Activated T-cell treated with anti-CD3 and anti-CD28 coated beads for 48 hours (primary cell): ENCODE results near the gene HNRNPL.
A peak's percentile ranks its signal among the peaks of the same experiment; 100 is the strongest.
"Not testable (repeated sequence)": the region's sequence is repeated elsewhere in the genome, so short reads cannot be mapped to it uniquely, and the experiment has no call there.

ENCODE experiments used
- DNase-seq: peaks from one replicate; pipeline ENCODE4 v3.0.0-alpha.2; 2020; ENCODE audit warnings: low read depth

HNRNPL gene

DNA sequence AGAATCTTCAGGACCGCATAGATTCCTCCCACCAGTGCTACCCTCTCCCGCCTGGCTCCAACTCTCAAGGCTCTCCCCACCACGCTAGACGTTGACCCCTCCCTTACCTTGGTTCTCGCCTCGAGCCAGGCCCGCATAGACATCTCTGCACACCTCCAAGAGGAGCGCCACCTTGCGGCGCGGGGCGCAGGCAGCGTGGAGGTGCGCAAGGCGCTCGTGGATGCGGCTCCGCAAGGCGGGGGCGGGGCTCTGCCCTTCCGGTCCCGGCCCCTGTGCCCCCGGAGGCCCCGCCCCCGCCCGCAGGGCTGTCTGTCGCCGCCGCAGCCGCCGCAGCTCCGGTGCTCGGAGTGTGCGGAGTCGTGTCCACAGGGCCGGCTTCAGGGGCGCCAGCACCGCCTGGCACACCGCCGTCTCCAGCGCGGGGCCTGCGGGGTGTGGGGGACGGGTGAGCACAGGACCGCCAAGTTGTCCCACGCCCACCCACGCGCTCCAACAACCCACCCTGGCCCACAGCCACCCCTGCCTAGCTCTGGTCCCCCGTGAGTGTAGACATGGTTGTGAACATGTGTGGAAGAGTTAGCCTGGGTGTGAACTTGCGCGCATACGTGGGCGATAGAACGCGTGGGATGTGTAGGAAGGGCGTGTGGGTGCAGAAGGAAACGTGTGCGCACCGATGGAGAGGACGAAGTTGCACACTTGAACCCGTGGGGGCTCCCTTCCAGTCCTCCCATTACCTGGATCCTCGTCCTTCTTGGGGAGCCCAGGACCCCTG is 20.2 kb upstream of the HNRNPL start:
- peak; percentile 94 for DNase-seq

DNA sequence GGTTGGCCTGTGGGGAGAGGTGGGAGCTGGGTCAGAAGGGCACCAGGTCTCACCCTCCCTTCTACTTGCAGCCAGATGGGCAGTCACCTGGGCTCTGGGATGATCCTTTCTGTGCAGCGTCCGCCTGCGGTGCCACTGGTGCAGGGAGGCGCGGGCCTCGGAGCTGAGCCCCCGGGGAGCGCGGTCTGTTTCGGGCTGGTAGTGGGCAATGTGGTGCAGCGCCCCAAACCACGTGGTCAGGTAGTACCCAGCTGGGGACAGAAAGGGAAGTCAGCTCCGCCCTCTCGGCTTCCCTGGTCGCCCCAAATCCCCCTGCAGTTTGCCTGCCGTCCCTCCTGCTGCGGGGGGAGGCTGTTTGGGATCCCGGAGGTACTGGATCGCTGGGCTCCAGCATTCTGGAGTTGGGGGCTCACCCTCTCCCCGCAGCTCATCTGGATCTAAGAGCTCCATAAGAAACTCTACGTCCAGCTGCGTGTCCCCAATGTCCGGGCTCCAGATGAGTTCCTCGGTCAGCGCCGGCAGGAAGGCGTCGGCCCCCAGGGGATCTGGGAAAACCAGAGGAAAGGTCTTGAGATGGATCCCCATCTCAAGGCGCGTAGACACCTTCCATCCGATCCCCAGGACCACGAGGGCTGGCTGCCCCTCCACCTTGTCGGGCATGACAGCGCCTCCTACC is 19.5 kb upstream of the HNRNPL start:
- no peak for DNase-seq

DNA sequence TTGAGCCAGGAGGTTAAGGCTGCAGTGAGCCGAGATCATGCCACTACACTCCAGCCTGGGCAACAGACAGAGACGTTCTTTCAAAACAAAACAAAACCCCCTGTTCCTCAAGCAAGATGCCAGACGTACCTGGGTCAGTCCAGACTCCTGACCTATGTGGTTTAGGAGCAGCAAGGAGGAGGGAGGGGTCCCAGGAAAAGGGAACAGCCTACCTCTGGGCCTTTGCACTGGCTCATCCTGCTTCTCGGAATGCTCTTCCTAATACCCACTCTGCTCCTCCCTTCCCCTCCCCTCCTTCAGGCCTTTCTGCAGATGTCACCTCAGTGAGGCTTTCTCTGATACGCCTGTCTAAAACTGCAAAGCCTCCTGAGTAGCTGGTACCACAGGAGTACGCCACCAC is 18.8 kb upstream of the HNRNPL start:
- no peak for DNase-seq

DNA sequence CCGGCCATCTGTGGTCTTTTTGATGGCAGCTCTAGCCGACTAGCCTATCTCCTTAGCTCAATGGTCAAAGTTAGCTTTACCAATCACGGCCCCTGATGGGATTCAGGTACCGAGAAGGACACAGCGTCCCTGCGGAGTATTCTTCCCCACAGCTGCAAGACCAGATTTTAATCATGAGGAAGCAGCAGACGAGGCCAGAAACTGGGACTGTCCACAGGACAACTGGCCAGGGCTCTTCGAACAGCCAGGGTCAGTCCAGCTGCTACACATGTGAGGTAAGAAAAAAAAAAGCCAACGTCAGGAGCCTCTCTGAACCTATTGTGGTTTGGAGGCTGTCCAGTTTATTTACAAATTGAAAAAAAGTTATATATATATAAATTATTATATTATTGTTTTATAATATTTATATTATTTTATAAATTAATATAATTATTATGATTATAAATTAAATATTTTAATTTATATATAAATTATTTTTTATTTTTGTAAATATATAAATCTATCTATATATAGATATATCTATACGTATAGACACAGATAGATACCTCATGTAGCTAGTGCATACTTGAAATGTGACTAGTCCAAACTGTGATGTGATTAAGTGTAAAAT is 17.5 kb upstream of the HNRNPL start:
- DNase-seq: no peak

DNA sequence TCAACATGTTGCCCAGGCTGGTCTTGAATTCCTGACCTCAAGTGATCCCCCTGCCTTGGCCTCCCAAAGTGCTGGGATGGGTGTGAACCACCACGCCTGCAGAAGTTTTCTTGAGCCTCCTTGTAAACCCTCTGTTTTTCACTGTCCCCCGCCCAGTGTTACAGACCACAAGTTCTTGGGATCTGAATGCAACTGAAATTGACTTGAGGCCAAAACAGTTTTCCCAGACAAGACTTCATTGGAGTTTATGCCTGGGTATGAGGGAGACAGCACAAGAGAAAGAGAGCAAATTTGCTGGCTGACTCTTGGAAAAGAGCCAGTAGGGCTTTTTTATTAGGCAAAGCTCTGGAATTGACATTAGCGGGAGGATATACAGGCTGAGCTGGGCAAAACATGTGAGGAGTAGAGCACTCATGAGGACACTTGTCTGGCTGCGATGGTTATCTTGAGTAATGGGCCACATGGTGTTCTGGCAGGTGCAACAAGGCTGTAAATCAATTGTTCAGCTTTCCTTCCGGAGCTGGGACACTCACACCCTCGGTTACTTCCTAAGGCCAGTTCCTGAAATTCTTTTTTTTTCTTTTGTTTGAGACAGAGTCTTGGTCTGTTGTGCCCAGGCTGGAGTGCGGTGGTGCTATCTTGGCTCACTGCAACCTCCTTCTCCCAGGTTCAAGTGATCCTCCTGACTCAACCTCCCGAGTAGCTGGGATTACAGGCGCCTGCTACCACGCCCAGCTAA is 12.7 kb upstream of the HNRNPL start:
- DNase-seq: no peak

DNA sequence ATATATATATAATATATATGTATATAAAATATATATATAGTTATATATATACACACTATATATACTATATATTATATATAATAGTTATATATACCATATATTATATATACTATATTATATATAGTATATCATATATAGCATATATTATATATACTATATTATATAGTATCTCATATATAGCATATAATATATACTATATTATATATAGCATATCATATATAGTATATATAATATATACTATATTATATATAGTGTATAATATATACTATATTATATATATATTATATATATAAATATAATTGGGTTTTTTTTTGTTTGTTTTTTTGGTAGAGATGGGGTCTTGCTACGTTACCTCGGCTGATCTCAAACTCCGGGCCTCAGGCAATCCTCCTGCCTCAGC is 11.6 kb upstream of the HNRNPL start:
- DNase-seq: no peak

DNA sequence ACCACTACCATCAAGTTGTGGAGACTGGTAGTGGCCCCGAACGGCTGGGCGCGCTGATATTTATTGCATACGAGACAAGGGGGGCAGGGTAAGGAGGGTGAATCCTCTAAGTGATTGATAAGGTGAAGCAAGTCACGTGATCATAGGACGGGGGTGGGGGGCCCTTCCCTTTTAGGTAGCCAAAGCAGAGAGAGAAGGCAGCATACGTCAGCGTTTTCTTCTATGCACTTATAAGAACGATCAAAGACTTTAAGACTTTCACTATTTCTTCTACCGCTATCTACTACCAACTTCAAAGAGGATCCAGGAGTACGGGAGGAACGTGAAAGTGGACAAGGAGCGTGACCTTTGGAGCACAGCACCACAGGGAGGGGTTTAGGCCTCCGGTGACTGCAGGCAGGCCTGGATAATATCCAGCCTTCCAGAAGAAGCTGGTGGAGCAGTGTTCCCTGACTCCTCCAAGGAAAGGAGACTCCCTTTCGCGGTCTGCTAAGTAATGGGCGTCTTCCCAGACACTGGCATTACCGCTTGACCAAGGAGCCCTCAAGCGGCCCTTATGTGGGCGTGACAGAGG is 9.9 kb upstream of the HNRNPL start:
- not testable (repeated sequence) for DNase-seq

DNA sequence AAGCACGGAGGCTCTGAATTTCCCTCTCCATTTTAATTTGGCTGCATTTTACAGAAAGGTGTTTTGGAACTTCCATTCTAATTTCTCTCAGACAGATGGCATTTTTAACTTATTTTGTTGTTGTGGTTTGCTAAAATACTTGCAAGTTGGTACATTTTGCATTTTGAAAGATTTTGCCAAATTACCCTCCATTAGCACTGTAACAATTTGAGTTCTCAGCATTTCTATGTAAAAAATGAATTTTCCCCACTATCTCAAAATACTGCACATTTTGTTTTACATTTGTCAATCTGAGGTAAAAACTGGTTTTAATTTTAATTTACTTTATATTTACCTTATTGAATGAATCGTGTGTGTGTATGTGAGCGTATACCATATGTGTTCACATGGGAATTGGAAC is 7.0 kb upstream of the HNRNPL start:
- no peak for DNase-seq

DNA sequence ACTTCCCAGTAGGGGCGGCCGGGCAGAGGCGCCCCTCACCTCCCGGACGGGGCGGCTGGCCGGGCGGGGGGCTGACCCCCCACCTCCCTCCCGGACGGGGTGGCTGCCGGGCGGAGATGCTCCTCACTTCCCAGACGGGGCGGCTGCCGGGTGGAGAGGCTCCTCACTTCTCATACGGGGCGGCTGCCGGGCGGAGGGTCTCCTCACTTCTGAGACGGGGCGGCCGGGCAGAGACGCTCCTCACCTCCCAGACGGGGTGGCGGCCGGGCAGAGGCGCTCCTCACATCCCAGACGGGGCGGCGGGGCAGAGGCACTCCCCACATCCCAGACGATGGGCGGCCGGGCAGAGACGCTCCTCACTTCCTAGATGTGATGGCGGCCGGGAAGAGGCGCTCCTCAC is 6.0 kb upstream of the HNRNPL start:
- not testable (repeated sequence) for DNase-seq

DNA sequence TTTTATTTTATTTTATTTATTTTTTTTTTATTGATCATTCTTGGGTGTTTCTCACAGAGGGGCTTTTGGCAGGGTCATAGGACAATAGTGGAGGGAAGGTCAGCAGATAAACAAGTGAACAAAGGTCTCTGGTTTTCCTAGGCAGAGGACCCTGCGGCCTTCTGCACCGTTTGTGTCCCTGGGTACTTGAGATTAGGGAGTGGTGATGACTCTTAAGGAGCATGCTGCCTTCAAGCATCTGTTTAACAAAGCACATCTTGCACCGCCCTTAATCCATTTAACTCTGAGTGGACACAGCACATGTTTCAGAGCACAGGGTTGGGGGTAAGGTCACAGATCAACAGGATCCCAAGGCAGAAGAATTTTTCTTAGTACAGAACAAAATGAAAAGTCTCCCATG is 5.2 kb upstream of the HNRNPL start:
- not testable (repeated sequence) for DNase-seq

DNA sequence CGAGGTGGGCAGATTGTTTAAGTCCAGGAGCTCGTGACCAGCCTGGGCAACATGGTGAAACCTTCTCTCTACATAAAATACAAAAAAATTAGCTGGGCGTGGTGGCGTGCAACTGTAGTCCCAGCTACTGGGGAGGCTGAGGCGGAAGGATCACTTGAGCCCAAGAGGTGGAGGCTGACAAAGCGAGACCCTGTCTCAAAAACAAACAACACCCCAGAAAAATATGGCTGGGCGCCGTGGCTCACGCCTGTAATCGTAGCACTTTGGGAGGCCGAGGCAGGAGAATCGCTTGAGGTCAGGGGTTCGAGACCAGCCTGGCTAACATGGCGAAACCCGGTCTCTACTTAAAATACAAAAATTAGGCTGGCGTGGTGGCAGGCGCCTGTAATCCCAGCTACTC is 3.4 kb upstream of the HNRNPL start:
- DNase-seq: no peak

DNA sequence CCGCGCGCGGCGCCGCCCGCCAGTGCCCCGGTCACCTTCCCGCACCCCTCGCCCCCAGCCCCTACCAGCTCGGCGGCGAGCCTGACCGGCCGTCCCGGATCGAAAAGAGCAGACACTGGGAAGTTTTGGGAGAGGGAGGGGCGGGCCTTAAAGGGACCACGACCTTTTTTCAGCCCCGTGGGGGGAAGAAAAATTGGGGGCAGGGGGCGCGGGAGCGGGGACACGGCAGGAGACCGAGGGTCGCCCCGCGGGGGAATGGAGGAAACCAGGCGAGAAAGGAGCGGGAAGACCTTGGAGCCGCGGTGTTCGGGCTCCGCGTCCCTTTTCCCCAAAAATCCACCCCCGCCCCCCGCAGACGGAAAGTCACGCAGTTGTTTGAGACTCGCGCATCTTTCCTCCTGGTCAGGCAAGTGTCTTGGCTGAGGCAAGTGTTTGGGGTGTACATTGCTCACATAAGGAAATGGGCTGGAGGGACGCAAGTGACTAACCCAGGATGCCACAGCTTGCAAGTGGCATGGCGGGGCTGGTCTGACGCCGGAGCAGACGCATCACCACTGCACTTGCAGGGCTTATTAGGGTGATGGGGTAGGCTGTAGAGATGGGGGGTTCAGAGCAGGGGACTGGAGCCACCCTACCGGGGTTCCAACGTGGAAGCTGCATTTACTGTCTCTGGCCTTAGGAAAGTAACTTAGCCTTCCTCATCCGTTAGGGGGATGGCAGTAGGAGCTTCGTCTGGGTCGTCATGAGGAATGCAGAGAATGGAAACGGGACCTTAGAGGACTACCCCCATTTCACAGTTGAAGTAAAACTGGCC is 2.7 kb upstream of the HNRNPL start:
- DNase-seq: peak; percentile 57

DNA sequence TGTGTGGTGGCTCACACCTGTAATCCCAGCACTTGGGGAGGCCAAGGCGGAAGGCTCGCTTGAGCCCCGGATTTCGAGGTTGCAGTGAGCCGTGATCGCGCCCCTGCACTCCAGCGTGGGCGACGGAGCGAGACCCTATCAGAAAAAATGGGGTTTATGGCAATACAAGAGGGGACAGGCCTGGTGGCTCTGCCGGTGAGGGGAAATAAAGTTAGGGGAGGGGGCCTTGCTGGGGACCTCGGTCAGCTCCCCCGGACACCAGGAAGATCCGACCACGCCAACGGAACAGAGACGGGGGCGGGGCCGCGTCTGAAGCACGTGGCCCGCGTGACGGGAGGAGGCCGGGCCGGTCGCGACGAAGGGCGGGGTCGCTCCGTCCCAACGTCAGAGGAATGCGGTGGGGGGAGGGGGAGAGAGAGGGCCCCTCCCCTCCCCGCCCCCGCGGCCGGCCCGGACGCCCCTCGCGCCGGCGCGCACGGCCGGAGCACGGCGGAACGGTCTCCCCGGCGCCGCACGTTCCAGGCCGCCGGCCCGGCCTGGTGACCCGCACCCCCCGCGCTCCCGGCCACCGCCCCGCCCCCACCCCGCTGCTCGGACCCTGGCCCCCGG is 1.9 kb upstream of the HNRNPL start:
- peak; percentile 92 for DNase-seq

DNA sequence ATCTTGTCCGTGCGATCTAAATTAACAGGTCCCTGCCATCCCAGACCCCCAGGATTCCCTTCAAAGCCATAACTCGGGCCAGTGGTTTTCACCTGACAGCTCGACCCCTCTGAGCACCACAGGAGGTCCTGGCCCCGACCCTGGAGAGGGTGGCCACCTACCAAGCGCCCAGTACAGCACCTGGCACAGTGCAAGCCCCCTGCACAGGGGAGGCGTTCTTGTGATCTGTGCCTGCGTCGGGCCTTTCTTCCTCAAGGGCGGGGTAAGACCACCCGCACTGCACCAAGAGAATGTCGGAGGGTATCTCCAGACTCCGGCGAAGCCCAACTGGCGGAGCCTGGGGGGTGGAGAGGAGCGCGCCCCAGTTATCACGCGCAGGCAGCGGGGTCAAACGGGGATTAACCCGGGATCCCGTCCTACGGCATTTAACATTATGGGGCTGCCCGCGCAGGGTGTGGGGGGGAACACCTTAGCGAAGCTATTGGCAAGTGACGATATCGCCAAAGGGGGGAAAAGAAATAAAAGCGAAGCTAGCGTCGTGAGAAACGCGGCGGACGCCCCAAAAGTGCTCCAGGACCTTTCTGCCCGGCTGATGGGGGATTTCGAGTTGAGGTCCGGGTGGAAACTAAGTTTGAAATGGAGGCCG is 1.3 kb upstream of the HNRNPL start:
- no peak for DNase-seq

DNA sequence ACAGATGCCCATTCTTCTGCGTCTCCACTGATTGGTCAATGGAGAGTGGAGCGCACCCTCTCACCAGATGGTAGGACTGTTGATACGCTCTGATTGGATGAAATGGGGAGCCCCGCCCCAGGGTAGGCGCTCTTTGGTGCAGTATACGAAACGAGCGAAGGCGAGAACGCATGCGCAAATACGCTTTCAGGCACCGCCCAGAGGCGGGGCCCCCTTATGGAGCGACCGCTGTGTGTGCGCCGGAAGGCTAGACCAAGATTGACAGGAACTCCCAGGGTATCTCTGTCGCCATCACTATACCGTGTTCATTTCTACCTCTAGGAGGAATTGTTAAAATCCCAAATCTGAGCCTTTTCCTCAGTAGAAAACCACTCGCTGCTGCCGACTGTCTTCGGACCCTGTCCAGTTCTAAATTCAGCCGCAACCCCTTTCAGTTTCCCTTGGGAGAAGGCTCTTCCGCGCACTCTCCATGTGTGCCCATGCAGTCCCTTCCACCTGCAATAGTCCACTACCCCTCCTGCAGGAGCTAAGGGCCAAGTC is 720 bp upstream of the HNRNPL start:
- DNase-seq: peak; percentile 98

DNA sequence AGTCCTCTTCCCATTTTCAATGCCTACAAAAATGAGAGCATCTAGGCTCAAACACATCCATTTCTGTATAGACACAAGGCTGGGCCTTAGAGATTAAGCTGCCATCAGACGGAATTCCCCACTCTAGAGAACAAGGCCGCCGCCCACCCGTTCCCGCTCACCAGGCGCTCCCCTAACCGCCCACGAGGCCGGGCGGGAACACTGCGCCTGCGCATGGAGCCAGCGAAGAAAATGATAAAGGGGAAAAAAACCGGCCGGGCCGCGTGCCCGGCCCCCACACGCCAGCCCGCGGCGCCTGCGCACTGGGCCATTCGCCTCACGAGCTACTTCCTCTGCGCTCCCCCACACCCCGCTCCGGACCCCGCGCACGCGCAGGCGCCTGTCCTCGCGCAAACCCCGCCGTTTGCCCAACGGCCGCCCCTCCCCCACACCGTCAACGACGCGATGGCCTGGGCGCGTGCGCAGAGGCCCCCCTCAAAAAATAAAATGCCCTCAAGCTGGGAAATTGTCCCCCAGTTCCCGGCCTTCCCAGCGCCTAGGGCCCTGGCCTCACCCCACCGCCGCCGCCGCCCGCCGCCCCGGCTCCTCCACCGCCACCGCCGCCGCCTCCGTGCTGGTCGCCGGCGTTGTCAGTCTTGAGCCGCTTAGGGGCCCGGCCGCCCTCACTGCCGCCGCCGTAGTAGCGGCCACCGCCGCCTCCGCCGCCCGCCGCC is 483 bp downstream of the HNRNPL start:
- DNase-seq: peak; percentile 99

DNA sequence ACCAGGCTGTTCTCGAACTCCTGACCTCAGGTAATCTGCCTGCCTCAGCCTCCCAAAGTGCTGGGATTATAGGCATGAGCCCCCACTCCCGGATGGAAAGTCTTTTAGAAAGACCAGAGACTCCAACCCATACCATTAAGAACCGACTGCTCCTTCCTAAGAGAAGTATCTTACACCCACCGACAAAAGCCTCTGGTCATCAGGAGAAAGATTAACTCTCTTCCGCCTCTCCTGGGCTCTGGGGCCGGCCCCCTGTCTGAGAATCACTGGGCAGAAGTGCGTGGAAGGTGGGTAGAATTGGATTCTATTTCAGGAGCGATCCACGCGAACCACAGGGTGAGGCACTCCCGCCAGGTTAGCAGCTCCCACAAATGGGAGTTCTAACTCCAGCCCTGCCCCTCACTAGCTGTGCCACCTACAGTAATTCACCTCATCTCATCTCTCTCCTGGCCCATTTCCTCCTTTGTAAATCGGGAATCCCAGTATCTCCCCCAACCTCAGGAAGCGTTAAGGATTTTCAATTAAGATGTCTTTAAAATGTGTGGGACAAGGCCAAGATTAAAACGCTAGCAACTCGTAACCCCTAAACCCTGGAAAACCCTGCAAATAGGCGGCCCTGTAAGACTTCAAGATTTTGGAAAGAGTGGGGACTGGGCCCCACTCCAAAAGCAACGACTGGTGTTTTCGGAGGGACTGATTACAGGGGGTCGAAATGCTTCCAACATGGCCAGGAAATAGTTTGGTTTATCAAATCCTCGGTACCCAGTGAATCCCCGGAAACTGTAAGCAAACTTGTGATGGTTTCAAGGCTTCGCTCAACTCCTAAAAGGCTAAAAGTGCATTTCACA is 1.3 kb downstream of the HNRNPL start:
- DNase-seq: no peak

DNA sequence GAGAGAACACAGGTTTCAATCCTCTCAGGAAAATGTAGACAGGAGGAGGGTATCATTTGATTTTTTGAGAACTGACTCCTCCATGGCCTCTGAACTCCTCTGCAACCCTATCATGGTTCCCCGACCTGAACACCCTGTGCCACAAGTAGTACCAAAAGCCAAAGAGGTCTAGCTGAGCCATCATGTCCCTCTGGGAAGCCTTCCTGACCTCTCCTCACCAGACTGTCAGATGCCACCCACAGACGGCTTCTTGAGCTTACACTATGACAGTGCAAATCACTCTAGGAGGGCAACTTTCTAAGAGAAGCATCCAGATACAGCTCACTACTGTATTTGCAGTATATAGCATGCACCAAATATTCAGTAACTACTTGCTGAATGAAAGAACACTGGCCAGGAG is 3.7 kb downstream of the HNRNPL start:
- no peak for DNase-seq
